Activated B cell treated with CpG ODN at 0.5 μM for 24 hours (primary cell): ENCODE results near the gene FKRP. TPM values are rescaled to one million over a fixed set of nuclear protein-coding genes. Genes with fewer than 3 reads are reported as not detected.

Experiments
- ATAC-seq: fragments of 200-7000 bp; cut with Tn5 transposase; one replicate; pipeline ENCODE4 v1.10.0; 2021; ENCODE audit warnings: low read depth, mild to moderate bottlenecking, moderate library complexity
- CTCF ChIA-PET: fragments of 350-600 bp; sonication (Branson Sonifier 250); formaldehyde crosslinking; loops from one replicate; lab custom pipeline; 2021; ENCODE audit warnings: antibody characterized with exemption; lab: Charles Lee
- POLR2A ChIA-PET: fragments of 350-600 bp; sonication (Branson Sonifier 250); formaldehyde crosslinking; loops from one replicate; lab custom pipeline; 2021; ENCODE audit warnings: antibody characterized with exemption; lab: Charles Lee
- DNase-seq: peaks from one replicate; pipeline ENCODE4 v3.0.0; 2022
- H3K27ac Mint-ChIP-seq: one replicate; pipeline ENCODE4 v1.8.0; 2020; ENCODE audit warnings: mixed read lengths
- H3K27me3 Mint-ChIP-seq: one replicate; pipeline ENCODE4 v1.8.0; 2021; ENCODE audit warnings: mixed read lengths
- H3K36me3 Mint-ChIP-seq: one replicate; pipeline ENCODE4 v1.8.0; 2021; ENCODE audit warnings: low read depth, mixed read lengths
- H3K4me1 Mint-ChIP-seq: one replicate; pipeline ENCODE4 v1.8.0; 2021; ENCODE audit warnings: mixed read lengths
- H3K4me3 Mint-ChIP-seq: one replicate; pipeline ENCODE4 v1.8.0; 2020; ENCODE audit warnings: mild to moderate bottlenecking, mixed read lengths
- H3K9me3 Mint-ChIP-seq: one replicate; pipeline ENCODE4 v1.8.0; 2020; ENCODE audit warnings: mixed read lengths
- intact Hi-C: fragments of 100-400 bp; cut with micrococcal nuclease; formaldehyde crosslinking; loops from one replicate; pipeline ENCODE4 v1.15.1; 2024
- total RNA-seq: library from RNA; stranded (reverse); gene quantifications from 2 replicates; pipeline ENCODE4 v1.2.3, GENCODE V29; 2022
- TF ChIP-seq, protein P1 (sequence below): fragments of 200-600 bp; IDR thresholded peaks from one replicate; pipeline ENCODE4 v1.8.0; 2022; ENCODE audit warnings: antibody characterized with exemption, mild to moderate bottlenecking

Gene FKRP
- total RNA-seq, 1 donor from 2014 or later = 35.8 TPM

DNA sequence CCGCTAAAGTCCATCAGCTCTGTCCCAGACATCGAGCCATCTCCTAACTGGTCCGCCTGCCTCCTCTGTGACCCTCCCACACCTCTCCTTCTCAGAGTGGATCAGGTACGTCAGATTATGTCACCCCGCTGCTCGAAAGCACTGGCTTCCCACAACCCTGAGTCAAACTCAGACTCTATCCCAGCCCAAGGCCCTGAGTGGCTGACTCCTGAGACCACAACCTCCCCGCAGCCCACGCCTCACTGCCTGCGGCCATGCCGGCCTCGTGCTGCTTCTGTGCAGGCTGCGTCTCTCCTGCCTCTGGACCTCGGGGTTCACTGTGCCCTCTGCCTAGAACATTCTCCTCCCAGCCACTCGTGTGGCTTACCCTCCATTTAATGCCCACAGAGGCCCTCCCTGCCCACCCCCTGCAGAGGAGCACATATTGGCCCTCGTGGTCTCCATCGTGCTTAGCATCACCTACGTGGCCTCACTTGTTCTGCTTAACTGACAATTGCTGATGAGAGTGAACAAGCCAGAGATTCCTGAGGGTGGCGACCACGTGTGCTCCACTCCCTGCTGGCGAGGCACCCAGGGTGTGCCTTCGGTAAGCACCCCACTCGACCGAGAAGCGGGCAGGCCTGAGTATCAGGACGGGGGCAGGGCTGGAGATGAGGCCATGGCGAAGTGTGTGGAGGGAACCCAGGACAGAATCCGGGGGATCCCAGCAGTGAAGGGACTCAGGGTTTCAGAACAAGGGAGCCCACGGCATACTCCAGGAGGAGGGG, 13.5 kb upstream of the FKRP start:
- H3K4me3 Mint-ChIP-seq = no peak overlapping the region
- H3K9me3 Mint-ChIP-seq = no peaks in the 10 kb centered on the region

DNA sequence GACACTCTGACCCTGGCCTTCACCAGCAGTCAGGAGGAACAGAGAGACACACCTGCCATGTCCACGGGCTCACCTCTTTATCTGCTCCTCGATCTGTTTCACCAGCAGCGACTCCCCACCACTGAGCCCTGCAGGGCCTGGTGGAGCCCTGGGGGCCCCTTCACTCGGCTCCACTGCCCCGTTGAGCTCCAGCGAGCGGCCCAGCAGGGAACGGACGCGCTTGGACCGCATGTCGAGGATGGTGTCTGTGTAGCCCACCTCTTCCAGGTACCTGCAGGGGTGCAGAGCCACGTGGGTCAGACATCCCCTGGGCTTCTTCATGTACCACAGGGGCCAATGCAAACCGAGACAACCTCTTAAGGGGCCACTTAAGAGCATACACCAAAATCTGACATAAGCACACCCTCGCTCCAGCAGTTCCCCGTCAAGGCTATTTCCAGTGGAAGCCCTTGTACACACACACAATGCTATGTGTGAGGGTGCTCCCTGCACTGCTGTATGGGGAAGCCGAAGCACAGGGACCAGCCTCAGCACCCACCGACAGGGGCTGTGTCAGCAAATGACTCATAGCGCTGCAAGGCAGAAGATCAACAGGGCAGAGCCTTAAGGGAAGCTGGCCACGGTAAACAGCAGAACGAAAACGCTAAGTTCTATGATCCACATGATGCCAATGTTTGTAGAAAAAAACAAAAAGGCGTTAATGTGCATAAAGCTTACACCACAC, 12.7 kb upstream of the FKRP start:
- TF ChIP-seq, protein P1, sequence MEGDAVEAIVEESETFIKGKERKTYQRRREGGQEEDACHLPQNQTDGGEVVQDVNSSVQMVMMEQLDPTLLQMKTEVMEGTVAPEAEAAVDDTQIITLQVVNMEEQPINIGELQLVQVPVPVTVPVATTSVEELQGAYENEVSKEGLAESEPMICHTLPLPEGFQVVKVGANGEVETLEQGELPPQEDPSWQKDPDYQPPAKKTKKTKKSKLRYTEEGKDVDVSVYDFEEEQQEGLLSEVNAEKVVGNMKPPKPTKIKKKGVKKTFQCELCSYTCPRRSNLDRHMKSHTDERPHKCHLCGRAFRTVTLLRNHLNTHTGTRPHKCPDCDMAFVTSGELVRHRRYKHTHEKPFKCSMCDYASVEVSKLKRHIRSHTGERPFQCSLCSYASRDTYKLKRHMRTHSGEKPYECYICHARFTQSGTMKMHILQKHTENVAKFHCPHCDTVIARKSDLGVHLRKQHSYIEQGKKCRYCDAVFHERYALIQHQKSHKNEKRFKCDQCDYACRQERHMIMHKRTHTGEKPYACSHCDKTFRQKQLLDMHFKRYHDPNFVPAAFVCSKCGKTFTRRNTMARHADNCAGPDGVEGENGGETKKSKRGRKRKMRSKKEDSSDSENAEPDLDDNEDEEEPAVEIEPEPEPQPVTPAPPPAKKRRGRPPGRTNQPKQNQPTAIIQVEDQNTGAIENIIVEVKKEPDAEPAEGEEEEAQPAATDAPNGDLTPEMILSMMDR = no peak
- POLR2A ChIA-PET = interaction anchor here (0.6 to 0.7 kb wide), 2 partner anchors 29 to 122 kb away, joined by 3 read pairs; no protein-coding TSS in a partner anchor
- CTCF ChIA-PET = interaction anchor here (9.3 kb wide), 1 partner anchor 29 kb away, joined by 168 read pairs; no protein-coding TSS in a partner anchor
- Mint-ChIP-seq H3K9me3 (no peaks in the 10 kb centered on the region), H3K36me3 (peaks cover 81% of the 10 kb centered on the region), H3K4me3 (no peak overlapping the region), H3K27ac (no peak overlapping the region), H3K4me1 (peaks cover 25% of the 10 kb centered on the region), H3K27me3 (no peaks in the 10 kb centered on the region)
- no peak for DNase-seq
- ATAC-seq = no peak
- intact Hi-C loops = no loop called here

More for the DNA sequence above, 13.5 kb upstream of the FKRP start:
- intact Hi-C loops = no loop called here
- ChIA-PET POLR2A (interaction anchor here (0.5 to 0.7 kb wide), 3 partner anchors 121 to 1585 kb away, joined by 3 to 4 read pairs (median 3); no protein-coding TSS in a partner anchor), CTCF (interaction anchor here (9.3 kb wide), 1 partner anchor 28 kb away, joined by 168 read pairs; no protein-coding TSS in a partner anchor)
- H3K27me3 Mint-ChIP-seq = no peaks in the 10 kb centered on the region
- H3K27ac Mint-ChIP-seq = no peak overlapping the region
- TF ChIP-seq, protein P1 = no peak
- ATAC-seq (no peak), DNase-seq (no peak)
- peaks cover 78% of the 10 kb centered on the region for H3K36me3 Mint-ChIP-seq
- peaks cover 27% of the 10 kb centered on the region for H3K4me1 Mint-ChIP-seq

DNA sequence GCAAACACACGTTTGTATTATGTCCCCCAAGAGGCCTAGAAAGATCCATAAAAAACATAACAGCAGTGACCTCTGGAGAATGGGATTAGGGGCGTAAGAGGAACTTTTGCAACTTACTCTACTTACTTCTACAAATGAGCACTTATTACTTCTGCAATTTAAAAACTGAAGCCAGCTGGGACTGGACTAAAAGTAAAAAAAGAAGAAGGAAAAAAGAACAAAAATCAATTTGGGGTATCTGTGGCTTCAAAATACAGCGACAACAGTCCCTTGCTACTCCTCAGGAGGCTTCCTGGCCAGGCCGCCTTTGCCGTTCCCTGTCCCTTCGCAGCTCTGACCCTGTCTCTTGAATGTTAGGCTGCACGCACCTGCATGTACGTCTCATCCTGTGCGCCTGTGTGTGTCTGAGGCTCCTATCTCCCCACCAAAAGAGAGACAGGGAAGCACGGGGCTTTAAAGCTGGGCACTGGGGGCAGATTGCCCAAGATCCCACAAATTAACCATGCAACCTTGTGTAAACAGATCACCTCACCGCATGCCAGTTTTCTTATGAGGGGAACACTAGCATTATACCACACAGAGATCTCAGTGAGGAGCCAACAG, 12.1 kb upstream of the FKRP start:
- ATAC-seq = no peak
- H3K36me3 Mint-ChIP-seq = peaks cover 82% of the 10 kb centered on the region
- H3K27ac Mint-ChIP-seq = no peak overlapping the region
- CTCF ChIA-PET = interaction anchor here (9.3 kb wide), 1 partner anchor 30 kb away, joined by 168 read pairs; no protein-coding TSS in a partner anchor
- H3K4me3 Mint-ChIP-seq = no peak overlapping the region
- intact Hi-C loops = no loop called here
- no peaks in the 10 kb centered on the region for H3K27me3 Mint-ChIP-seq
- H3K9me3 Mint-ChIP-seq = no peaks in the 10 kb centered on the region
- POLR2A ChIA-PET = interaction anchor here (0.6 kb wide), 1 partner anchor 28 kb away, joined by 3 read pairs; no protein-coding TSS in a partner anchor
- TF ChIP-seq, protein P1 = no peak
- H3K4me1 Mint-ChIP-seq = peaks cover 20% of the 10 kb centered on the region
- DNase-seq = no peak

DNA sequence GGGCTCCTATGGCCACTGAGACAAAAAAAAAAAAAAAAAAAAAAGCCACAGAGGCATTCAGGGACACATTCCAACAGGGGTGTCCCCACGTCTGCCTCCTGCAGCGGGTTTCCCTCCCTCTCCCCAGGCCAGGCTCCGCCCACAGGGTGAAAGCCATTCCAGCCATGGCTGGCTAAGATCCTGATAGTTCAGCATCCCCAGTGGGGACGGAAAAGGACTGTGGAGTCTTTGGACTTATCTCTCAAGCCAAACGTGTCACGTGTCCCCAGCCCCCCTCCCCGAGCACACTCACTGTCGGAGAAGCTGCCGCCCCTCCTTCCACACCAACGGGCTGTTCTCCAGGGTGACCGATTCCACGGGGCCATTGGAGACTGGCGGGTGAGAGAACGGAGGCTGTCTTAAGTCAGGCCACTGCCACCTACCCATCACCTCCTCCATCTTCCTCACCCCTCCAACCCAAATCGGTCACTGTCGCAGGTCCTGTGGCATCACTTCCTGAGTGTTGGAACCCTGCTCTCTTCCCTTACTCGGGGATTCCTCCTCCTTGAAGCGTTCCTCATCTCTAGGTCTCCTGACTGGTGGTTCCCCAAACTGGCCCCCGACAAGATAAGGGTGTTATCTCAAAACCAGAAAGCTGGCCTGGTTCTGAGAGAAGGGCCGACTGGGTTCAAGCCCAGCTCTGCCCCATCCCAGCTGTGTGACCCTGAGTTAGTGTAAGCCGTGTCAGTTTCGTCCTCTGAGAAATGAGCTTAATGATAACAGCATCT, 9.1 kb upstream of the FKRP start:
- Mint-ChIP-seq H3K36me3 (peaks cover 71% of the 10 kb centered on the region), H3K27ac (no peak overlapping the region), H3K4me1 (peaks cover 18% of the 10 kb centered on the region), H3K9me3 (no peaks in the 10 kb centered on the region), H3K4me3 (no peak overlapping the region), H3K27me3 (no peaks in the 10 kb centered on the region)
- ChIA-PET CTCF (interaction anchor here (1.1 kb wide), 1 partner anchor 8 kb away, joined by 4 read pairs; no protein-coding TSS in a partner anchor), POLR2A (interaction anchor here (1.1 kb wide), 1 partner anchor 14 kb away, joined by 3 read pairs; no protein-coding TSS in a partner anchor)
- intact Hi-C loops = no loop called here
- TF ChIP-seq, protein P1 = no peak
- DNase-seq = no peak
- no peak for ATAC-seq
